NB4 (cell line): ENCODE data around the gene GAS6.

ENCODE experiments used
- DNase-seq: peaks from one replicate; pipeline ENCODE4 v3.0.0; 2010; ENCODE audit warnings: low read depth
- H3K4me3 ChIP-seq: one replicate; pipeline ENCODE4 v1.5.1; 2011; ENCODE audit warnings: mild to moderate bottlenecking, low read depth, low read length, moderate library complexity
- CTCF ChIP-seq: IDR thresholded peaks from one replicate; pipeline ENCODE4 v1.5.1; 2012; ENCODE audit warnings: low read depth, low read length
- MAX ChIP-seq: IDR thresholded peaks from 2 replicates; pipeline ENCODE4 v1.6.1; 2011; ENCODE audit warnings: low read depth, low read length
- MYC ChIP-seq: IDR thresholded peaks from 2 replicates; pipeline ENCODE4 v1.6.1; 2011; ENCODE audit warnings: low read depth, low read length
- POLR2A ChIP-seq: IDR thresholded peaks from 2 replicates; pipeline ENCODE4 v1.6.1; 2011; ENCODE audit warnings: mild to moderate bottlenecking; ENCODE audit not compliant: insufficient read length; ENCODE audit errors: extremely low read depth

The GAS6 gene

GRCh38 chr13:113845055-113845454 lies 18.8 kb downstream of the GAS6 start:
- no peak overlapping the region for H3K4me3 ChIP-seq
- TF ChIP-seq MAX (no peak), MYC (no peak), POLR2A (no peak), CTCF (no peak)
- no peak for DNase-seq

- no peak for TF ChIP-seq CTCF
- TF ChIP-seq MYC: no peak
- no peak for TF ChIP-seq POLR2A
- TF ChIP-seq MAX: no peak
- DNase-seq: peak; percentile 40
- H3K4me3 ChIP-seq: no peak overlapping the region
Measured at GRCh38 chr13:113843864-113844556, 19.9 kb downstream of the GAS6 start.

GRCh38 chr13:113843063-113843654 lies 20.7 kb downstream of the GAS6 start:
- no peak for TF ChIP-seq POLR2A
- TF ChIP-seq MAX: no peak
- TF ChIP-seq CTCF: no peak
- no peak for TF ChIP-seq MYC
- no peak overlapping the region for H3K4me3 ChIP-seq
- no peak for DNase-seq

- no peak for TF ChIP-seq MAX
- TF ChIP-seq POLR2A: no peak
- no peak for TF ChIP-seq CTCF
- no peak for TF ChIP-seq MYC
- no peak overlapping the region for H3K4me3 ChIP-seq
- DNase-seq: no peak
Measured at GRCh38 chr13:113842336-113843062, 21.4 kb downstream of the GAS6 start.

- TF ChIP-seq POLR2A: no peak
- TF ChIP-seq MYC: no peak
- TF ChIP-seq CTCF: no peak
- no peak for TF ChIP-seq MAX
- no peak overlapping the region for H3K4me3 ChIP-seq
Measured at GRCh38 chr13:113841353-113841650, 22.6 kb downstream of the GAS6 start.

More at GRCh38 chr13:113841353-113841650, 22.6 kb downstream of the GAS6 start:
- DNase-seq: no peak
